CD4-positive, CD25-positive, alpha-beta regulatory T cell (primary cell): ENCODE measurements around the gene PXDC1. TPM values are rescaled to one million over a fixed set of nuclear protein-coding genes. Genes with fewer than 3 reads are reported as not detected.

Experiments used
- ATAC-seq, 2 donors: fragments of 150-1000 bp; cut with Tn5 transposase; one replicate each; pipeline ENCODE4 v1.10.0; 2021; ENCODE audit warnings: low read depth in 2 of 2, moderate number of reproducible peaks in 2 of 2, moderate library complexity in 1 of 2
- DNase-seq, 3 donors: peaks; one replicate each; pipeline versions ENCODE4 v3.0.0 to v3.0.0-alpha.2; 2012 to 2022; ENCODE audit warnings: mixed read lengths in 1 of 3
- H3K27ac ChIP-seq: one replicate; pipeline ENCODE4 v1.7.0; 2013; ENCODE audit warnings: mild to moderate bottlenecking, low read length; ENCODE audit not compliant: insufficient read depth, poor library complexity, severe bottlenecking
- H3K27me3 ChIP-seq: one replicate; pipeline ENCODE4 v1.7.0; 2013; ENCODE audit warnings: low read length; ENCODE audit not compliant: control insufficient read depth, insufficient read depth
- H3K36me3 ChIP-seq: one replicate; pipeline ENCODE4 v1.7.0; 2013; ENCODE audit warnings: mild to moderate bottlenecking, low read length, moderate library complexity; ENCODE audit not compliant: control insufficient read depth, insufficient read depth
- H3K4me1 ChIP-seq: 2 replicates; pipeline ENCODE4 v1.7.0; 2013; ENCODE audit warnings: mild to moderate bottlenecking, low read length; ENCODE audit not compliant: insufficient read depth, control insufficient read depth, poor library complexity, severe bottlenecking
- H3K4me3 ChIP-seq: one replicate; pipeline ENCODE4 v1.7.0; 2013; ENCODE audit warnings: low read depth, mild to moderate bottlenecking, low read length, moderate library complexity
- H3K9me3 ChIP-seq, 2 experiments: 1 replicate in 1 of 2; 2 replicates in 1 of 2; pipeline ENCODE4 v1.7.0; 2013; ENCODE audit warnings: low read length in 2 of 2, mild to moderate bottlenecking in 1 of 2, moderate library complexity in 1 of 2; ENCODE audit not compliant: control insufficient read depth in 2 of 2
- H3K27ac Mint-ChIP-seq, 3 donors: one replicate each; pipeline ENCODE4 v1.8.0; 2020 to 2022; ENCODE audit warnings: mild to moderate bottlenecking in 3 of 3, mixed read lengths in 3 of 3, moderate library complexity in 2 of 3
- H3K27me3 Mint-ChIP-seq: one replicate; pipeline ENCODE4 v1.8.0; 2022; ENCODE audit warnings: mild to moderate bottlenecking, mixed read lengths
- H3K36me3 Mint-ChIP-seq: one replicate; pipeline ENCODE4 v1.8.0; 2020; ENCODE audit warnings: mixed read lengths
- H3K4me1 Mint-ChIP-seq, 4 donors: one replicate each; pipeline ENCODE4 v1.8.0; 2020 to 2022; ENCODE audit warnings: mixed read lengths in 4 of 4, mild to moderate bottlenecking in 1 of 4
- H3K4me3 Mint-ChIP-seq, 4 donors: one replicate each; pipeline ENCODE4 v1.8.0; 2020 to 2022; ENCODE audit warnings: mild to moderate bottlenecking in 4 of 4, mixed read lengths in 4 of 4, moderate library complexity in 3 of 4
- H3K9me3 Mint-ChIP-seq, 7 donors: one replicate each; pipeline ENCODE4 v1.8.0; 2020 to 2022; ENCODE audit warnings: mixed read lengths in 7 of 7, mild to moderate bottlenecking in 3 of 7, moderate library complexity in 2 of 7
- polyA plus RNA-seq, 4 donors: library from polyadenylated mRNA; unstranded; fragments of 300-500 nt; fragmentation: Illumina TruSeq; gene quantifications; one replicate each; pipeline ENCODE4 v1.2.3, GENCODE V29; 2021
- total RNA-seq: library from RNA; stranded (reverse); gene quantifications from one replicate; pipeline ENCODE4 v1.2.3, GENCODE V29; 2022

The PXDC1 gene
- total and polyA plus RNA-seq, 5 donors from 2014 or later: 1.1 TPM; not detected in 4

- ATAC-seq (no peak), DNase-seq (no peak)
- Histone ChIP-seq H3K27ac (no peak overlapping the region), H3K36me3 (no peaks in the 10 kb centered on the region), H3K9me3 (no peaks in the 10 kb centered on the region), H3K27me3 (no peaks in the 10 kb centered on the region), H3K4me3 (peak overlapping the region; percentile 68), H3K4me1 (peaks cover 10% of the 10 kb centered on the region)
- Mint-ChIP-seq H3K9me3 (no peaks in the 10 kb centered on the region), H3K27me3 (peaks cover 12% of the 10 kb centered on the region), H3K36me3 (no peaks in the 10 kb centered on the region), H3K4me3 (peak overlapping the region in 1 of 4 donors; percentile 76), H3K4me1 (peaks cover 7 to 20% (median 12%) of the 10 kb centered on the region in 4 donors), H3K27ac (peak overlapping the region in 1 of 3 donors; percentile 59)
Measured at GRCh38 chr6:3742076-3742425, 9.5 kb downstream of the PXDC1 start.

- ATAC-seq (no peak), DNase-seq (no peak)
- Mint-ChIP-seq H3K36me3 (no peaks in the 10 kb centered on the region), H3K4me1 (peaks cover 7 to 20% (median 12%) of the 10 kb centered on the region in 4 donors), H3K4me3 (no peak overlapping the region), H3K27ac (no peak overlapping the region), H3K27me3 (peaks cover 11% of the 10 kb centered on the region), H3K9me3 (no peaks in the 10 kb centered on the region)
- no peaks in the 10 kb centered on the region for H3K9me3 ChIP-seq
- H3K27ac ChIP-seq: no peak overlapping the region
- peaks cover 10% of the 10 kb centered on the region for H3K4me1 ChIP-seq
- no peak overlapping the region for H3K4me3 ChIP-seq
- H3K36me3 ChIP-seq: no peaks in the 10 kb centered on the region
- H3K27me3 ChIP-seq: no peaks in the 10 kb centered on the region
Measured at GRCh38 chr6:3741477-3741871, 10.0 kb downstream of the PXDC1 start.

- Histone ChIP-seq H3K27me3 (no peaks in the 10 kb centered on the region), H3K27ac (no peak overlapping the region), H3K4me1 (peaks cover 10% of the 10 kb centered on the region), H3K36me3 (no peaks in the 10 kb centered on the region), H3K4me3 (no peak overlapping the region), H3K9me3 (no peaks in the 10 kb centered on the region)
- Mint-ChIP-seq H3K4me1 (peaks cover 7 to 15% (median 12%) of the 10 kb centered on the region in 4 donors), H3K4me3 (no peak overlapping the region), H3K36me3 (no peaks in the 10 kb centered on the region), H3K27me3 (peaks cover 11% of the 10 kb centered on the region), H3K9me3 (no peaks in the 10 kb centered on the region), H3K27ac (no peak overlapping the region)
- DNase-seq: no peak
- no peak for ATAC-seq
Measured at GRCh38 chr6:3740551-3741476, 10.7 kb downstream of the PXDC1 start.

GRCh38 chr6:3739311-3739897 lies 12.1 kb downstream of the PXDC1 start:
- Mint-ChIP-seq H3K27ac (no peak overlapping the region), H3K4me3 (no peak overlapping the region), H3K27me3 (peaks cover 15% of the 10 kb centered on the region), H3K36me3 (peaks cover 5% of the 10 kb centered on the region), H3K9me3 (no peaks in the 10 kb centered on the region), H3K4me1 (peaks cover 7 to 15% (median 12%) of the 10 kb centered on the region in 4 donors)
- DNase-seq: no peak
- Histone ChIP-seq H3K27ac (no peak overlapping the region), H3K9me3 (no peaks in the 10 kb centered on the region), H3K36me3 (no peaks in the 10 kb centered on the region), H3K27me3 (no peaks in the 10 kb centered on the region), H3K4me1 (peaks cover 10% of the 10 kb centered on the region), H3K4me3 (no peak overlapping the region)
- no peak for ATAC-seq

- Mint-ChIP-seq H3K27me3 (peaks cover 15% of the 10 kb centered on the region), H3K4me1 (peaks cover 7 to 15% (median 12%) of the 10 kb centered on the region in 4 donors), H3K9me3 (no peaks in the 10 kb centered on the region), H3K4me3 (no peak overlapping the region), H3K36me3 (peaks cover 5% of the 10 kb centered on the region), H3K27ac (no peak overlapping the region)
- Histone ChIP-seq H3K36me3 (no peaks in the 10 kb centered on the region), H3K27me3 (no peaks in the 10 kb centered on the region), H3K4me3 (no peak overlapping the region), H3K9me3 (no peaks in the 10 kb centered on the region), H3K27ac (no peak overlapping the region), H3K4me1 (peaks cover 10% of the 10 kb centered on the region)
- ATAC-seq: no peak
- no peak for DNase-seq
Measured at GRCh38 chr6:3738381-3739131, 13.0 kb downstream of the PXDC1 start.

GRCh38 chr6:3737831-3738210 lies 13.7 kb downstream of the PXDC1 start:
- Mint-ChIP-seq H3K4me1 (peaks cover 4 to 9% (median 9%) of the 10 kb centered on the region in 4 donors), H3K9me3 (no peaks in the 10 kb centered on the region), H3K27me3 (peaks cover 15% of the 10 kb centered on the region), H3K36me3 (peaks cover 5% of the 10 kb centered on the region), H3K4me3 (no peak overlapping the region), H3K27ac (no peak overlapping the region)
- DNase-seq (no peak), ATAC-seq (no peak)
- Histone ChIP-seq H3K4me3 (no peak overlapping the region), H3K27ac (no peak overlapping the region), H3K27me3 (no peaks in the 10 kb centered on the region), H3K9me3 (no peaks in the 10 kb centered on the region), H3K36me3 (no peaks in the 10 kb centered on the region), H3K4me1 (peaks cover 6% of the 10 kb centered on the region)

GRCh38 chr6:3737149-3737830 lies 14.2 kb downstream of the PXDC1 start:
- peaks cover 17% of the 10 kb centered on the region for H3K27me3 Mint-ChIP-seq
- no peaks in the 10 kb centered on the region for H3K9me3 Mint-ChIP-seq
- DNase-seq (no peak), ATAC-seq (no peak)
- no peak overlapping the region for H3K27ac Mint-ChIP-seq
- peaks cover 5% of the 10 kb centered on the region for H3K36me3 Mint-ChIP-seq
- H3K9me3 ChIP-seq: no peaks in the 10 kb centered on the region
- H3K4me1 ChIP-seq: peaks cover under 1% of the 10 kb centered on the region
- H3K4me1 Mint-ChIP-seq: peaks cover 2 to 8% (median 4%) of the 10 kb centered on the region in 4 donors
- H3K36me3 ChIP-seq: no peaks in the 10 kb centered on the region
- H3K27ac ChIP-seq: no peak overlapping the region
- no peak overlapping the region for H3K4me3 ChIP-seq
- no peak overlapping the region for H3K4me3 Mint-ChIP-seq
- H3K27me3 ChIP-seq: no peaks in the 10 kb centered on the region
